ENCODE results near the gene CCL3.
A peak's percentile ranks its signal among the peaks of the same experiment; 100 is the strongest.
"Not testable (repeated sequence)": the region's sequence is repeated elsewhere in the genome, so short reads cannot be mapped to it uniquely, and the experiment has no call there.

Gene CCL3

DNA sequence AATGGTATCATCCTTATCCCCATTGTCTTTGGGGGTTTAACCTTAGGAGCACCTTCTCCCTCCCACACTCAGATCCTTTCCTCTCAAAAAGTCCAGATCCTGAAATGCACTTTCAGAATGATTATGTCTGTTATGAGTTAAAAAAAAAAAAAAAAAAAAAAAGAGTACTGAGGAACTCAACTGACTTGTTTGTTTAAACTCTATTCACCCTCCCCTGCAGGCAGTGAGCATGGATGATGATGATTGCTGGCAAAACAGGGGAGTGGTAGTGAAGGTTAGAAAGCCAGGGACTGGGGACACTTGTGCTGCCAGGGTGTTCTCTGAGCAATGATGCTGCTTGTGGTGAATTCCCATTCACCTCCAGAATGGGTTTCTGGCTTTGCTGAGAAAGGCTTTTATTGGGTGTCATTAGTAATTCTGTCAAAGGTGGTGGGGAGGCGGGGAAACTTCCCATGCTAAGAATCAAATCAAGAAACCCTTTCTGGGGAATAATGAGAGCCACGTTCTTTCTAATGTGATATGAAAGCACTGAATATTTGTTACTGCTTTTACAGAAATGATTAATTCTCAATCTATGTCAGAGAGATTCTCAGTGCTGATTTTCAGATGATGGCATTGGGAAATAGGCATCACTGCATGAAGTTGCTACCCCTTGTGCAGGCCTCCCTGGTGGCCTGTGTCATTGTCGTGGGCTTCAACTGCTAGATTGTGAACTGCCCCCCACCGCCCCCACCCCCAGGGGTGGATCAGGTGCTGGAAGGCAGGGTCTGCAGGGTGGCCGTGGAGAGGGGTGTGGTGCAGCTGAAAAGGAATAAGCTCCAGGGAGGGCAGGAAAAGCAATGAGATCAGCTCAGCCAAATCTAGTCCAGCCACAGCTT is 27.8 kb upstream of the CCL3 start:
- no peak for DNase-seq (ENCODE audit: low read depth in 2 of 2, low spot score in 1 of 2)

DNA sequence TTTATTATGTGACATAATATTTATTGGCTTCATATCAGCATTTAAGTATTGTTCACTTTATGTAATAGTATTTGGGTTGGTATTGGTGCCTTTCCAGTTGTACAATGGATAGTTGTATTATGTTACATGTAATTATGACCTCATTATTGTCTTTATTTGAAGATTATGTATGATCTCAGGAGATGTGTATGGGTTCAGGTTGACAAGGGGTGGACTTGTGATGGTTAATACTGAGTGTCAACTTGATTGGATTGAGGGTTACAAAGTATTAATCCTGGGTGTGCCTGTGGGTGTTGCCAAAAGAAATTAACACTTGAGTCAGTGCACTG is 25.7 kb upstream of the CCL3 start:
- not testable (repeated sequence) for DNase-seq (ENCODE audit: low read depth in 2 of 2, low spot score in 1 of 2)

DNA sequence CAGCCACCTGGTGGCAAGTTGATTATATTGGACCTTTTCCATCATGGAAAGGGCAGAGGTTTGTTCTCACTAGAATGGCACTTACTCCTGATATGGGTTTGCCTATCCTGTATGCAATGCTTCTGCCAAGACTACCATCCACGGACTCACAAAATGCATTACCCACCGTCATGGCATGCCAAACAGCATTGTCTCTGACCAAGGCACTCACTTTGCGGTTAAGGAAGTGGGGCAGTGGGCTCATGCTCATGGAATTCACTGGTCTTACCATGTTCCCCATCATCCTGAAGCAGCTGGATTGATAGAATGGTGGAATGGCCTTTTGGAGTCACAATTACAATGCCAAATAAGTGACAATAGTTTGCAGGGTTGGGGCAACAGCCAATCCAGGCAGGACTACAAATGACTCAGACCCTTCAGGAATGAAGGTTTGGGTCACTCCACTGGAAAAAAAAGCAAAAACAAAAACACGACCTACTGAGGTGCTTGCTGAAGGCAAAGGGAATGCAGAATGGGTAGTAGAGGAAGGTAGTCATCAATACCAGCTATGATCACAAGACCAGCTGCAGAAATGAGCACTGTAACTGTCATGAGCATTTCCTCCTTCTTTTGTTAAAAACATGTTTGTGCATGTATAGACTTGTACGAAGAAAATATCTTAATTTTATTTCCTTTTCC is 25.2 kb upstream of the CCL3 start:
- not testable (repeated sequence) for DNase-seq (ENCODE audit: low read depth in 2 of 2, low spot score in 1 of 2)

DNA sequence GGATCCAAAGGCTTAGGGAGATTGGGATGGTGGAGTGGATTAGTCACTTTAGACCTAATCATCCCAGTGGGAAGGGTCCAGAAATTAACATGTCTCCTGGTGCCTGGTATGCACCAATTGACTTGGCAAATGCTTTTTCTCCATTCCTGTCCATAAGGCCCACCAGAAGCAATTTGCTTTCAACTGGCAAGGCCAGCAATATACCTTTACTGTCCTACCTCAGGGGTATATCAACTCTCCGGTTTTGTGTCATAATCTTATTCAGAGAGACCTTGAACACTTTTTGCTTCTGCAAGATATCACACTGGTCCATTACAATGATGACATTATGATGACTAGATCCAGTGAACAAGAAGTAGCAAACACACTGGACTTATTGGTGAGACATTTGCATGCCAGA is 23.2 kb upstream of the CCL3 start:
- not testable (repeated sequence) for DNase-seq (ENCODE audit: low read depth in 2 of 2, low spot score in 1 of 2)

DNA sequence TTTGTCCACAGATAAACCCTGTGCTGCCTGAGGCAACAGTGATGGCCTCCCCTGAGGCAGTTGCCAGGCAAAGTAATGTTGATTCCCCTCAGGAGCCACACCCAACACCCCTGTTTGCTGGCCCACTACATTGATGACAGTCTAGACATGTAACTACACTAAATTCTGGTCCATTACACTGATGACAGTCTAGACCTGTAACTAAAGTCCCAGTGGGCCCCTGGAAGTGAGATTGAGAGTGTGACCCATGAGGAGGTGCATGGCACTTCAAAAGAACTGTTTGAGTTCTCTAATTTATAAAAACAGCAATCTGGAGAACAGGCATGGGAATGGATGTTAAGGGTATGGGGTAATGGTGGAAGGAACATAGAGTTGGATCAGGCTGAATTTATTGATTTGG is 22.6 kb upstream of the CCL3 start:
- no peak for DNase-seq (ENCODE audit: low read depth in 2 of 2, low spot score in 1 of 2)

DNA sequence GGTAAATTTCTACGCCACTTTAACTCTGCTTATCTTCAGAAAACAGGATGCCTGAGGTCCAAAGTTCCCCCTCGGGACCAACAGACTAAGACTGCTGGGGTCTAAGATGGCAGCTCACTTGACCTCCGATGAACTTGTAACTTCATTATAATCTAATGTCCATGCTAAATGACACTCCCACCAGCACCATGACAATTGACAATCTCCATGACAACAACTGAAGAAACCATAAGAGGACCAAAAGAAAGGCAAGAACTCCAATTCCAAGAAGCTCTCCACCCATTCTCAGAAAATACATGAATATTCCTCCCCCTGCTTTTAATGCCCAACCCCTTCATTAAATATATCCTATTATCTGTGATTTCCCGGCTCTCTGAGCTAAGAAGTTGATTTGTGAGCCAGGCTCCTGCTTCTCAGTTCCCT is 21.1 kb upstream of the CCL3 start:
- no peak for DNase-seq (ENCODE audit: low read depth in 2 of 2, low spot score in 1 of 2)

DNA sequence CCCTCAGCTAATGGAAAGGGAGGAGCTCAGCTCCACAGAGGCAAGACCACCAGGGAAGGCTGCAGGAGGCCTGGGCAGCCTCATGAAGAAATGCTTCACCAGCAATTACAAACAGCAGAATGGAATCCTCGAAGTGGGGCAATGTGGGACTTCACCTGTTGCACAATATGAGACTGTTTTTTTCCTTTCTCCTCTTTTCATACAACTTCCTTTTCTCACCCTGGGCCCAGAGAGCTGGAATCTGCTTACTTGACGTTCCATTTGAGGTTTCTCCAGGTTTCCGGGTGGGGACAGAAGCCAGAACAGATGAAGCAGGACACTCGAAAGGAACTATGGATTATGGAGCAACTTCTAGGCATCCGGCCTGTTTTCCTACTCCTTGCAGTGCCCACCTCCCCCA is 18.3 kb upstream of the CCL3 start:
- not testable (repeated sequence) for DNase-seq (ENCODE audit: low read depth in 2 of 2, low spot score in 1 of 2)

DNA sequence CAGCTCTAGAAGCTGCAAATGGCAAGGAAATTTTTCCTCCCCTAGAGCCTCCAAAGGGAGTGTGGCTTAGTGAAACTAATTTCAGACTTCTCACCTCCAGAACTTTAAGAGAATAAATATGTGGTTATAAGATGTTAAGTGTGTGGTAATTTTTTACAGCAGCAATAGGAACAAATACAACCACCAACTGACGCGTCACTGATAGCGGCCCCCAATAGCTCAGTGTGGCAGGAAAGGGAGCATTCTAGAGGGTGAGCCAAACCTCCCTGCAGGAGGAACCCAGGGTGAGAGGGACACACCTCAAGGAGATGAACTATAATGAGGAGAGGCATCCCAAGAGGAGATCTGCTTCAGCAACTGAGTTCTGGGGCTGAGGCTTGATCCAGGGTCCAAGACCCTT is 17.7 kb upstream of the CCL3 start:
- no peak for DNase-seq (ENCODE audit: low read depth in 2 of 2, low spot score in 1 of 2)

DNA sequence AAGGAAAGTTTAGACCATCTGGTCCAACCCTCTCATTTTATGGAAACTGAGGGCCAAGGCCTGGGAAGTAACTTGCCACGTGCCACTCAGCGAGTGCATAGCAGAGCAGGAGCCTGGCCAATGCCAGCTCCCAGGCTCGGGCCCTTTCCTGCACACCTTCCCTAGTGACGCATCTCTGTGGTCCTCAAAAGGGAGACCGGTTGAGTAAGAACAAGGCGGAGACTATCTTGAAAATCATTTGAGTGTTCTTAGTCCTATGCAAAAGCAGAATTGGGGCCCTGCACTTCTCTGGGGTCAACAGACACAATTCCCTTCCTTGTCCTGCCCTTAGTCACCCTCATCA is 16.5 kb upstream of the CCL3 start:
- DNase-seq (ENCODE audit: low read depth in 2 of 2, low spot score in 1 of 2), result no peak

DNA sequence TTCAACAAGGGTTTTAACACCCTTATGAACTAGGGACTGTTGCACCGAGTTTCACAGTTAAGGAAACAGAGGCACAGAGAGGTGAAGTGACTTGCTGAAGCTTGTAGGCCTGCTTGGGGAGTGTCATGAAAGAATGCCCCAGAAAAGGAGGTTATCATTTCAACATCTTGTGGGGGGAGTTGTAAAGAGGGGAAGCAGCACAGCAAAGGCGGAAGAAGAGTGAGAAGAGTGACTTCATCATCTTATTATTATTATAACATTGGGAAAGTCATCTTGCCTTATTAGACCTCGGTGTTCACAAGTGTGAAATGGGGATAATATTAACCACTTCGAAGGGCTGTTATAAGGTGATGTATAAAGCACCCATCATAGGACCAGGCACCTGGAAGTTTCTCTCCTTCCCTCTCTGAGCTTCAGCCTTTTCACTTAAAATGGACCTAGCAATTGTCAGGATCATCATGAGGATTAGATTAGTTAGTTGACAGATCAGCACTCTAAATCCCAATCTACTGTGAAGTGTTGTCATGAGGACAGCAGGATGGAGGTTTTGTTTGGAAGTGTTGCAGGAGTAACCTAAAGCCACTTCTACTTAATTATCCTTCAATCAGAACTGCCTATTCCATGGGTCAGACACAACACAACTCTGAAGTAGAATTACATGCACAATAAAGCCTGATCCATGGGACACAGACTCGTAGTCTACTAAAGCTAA is 16.0 kb upstream of the CCL3 start:
- DNase-seq (ENCODE audit: low read depth in 2 of 2, low spot score in 1 of 2), result no peak

DNA sequence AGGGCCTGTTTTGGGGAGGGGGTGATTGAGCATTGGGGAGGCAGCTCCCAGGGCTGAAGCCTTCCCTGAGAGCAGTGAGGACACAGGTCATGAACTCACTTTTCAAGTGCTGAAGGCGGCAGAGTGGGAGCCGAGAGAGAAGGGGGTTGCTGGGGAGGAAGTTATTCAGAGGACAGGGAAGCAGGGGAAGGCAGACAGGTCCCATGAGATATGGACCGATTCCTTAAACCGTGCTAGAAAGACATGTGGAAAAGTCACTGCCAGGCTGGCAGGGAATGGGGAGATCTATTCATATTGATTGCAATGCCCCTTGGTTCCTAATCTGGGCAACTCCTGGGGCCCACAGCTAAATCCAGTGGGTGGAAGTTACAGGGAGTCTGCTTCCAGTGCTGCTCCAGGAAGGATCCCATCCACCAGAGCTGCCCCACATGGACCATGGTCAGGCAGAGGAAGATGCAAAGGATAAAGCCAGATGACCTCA is 14.8 kb upstream of the CCL3 start:
- DNase-seq (ENCODE audit: low read depth in 2 of 2, low spot score in 1 of 2), result no peak

DNA sequence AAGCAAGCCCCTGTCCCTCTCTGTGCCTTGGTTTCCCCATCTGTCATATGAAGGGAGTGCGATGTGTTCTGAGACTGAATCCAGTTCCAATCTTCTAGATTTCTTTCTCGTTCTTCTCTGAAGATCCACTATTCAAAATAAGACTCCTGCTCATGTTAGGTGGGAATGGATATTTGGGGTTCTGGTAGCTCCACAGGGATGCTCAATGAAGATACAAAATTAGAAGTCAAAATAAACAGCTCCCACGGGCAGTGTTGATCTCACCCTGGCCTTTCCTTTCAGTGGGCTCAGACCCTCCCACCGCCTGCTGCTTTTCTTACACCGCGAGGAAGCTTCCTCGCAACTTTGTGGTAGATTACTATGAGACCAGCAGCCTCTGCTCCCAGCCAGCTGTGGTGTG is 14.3 kb upstream of the CCL3 start:
- DNase-seq (ENCODE audit: low read depth in 2 of 2, low spot score in 1 of 2), result not testable (repeated sequence)

DNA sequence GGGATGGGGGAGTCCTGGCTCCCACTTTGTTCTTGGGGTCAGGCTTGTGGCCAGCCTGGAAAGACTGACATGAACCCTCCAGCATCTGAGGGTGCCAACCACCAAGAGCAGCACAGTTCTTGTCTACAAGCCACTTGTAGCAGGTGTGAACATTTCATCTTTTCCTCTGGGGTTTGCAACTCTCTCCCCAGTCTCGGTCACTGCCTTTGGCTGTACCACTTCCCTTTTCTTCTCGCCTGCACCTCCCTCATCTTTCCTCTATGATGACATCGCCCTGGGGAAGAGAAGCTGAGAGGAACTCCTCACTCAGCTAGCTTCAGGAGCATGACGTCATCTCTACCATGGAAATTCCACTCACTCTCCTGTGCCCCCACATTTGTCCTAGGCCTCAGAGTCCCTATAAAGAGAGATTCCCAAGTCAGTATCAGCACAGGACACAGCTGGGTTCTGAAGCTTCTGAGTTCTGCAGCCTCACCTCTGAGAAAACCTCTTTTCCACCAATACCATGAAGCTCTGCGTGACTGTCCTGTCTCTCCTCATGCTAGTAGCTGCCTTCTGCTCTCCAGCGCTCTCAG is 13.5 kb upstream of the CCL3 start, which contains the start of gene CCL4:
Gene CCL4 (plus strand): TSS at position 427 of the 575 bp plus-strand sequence. CDS start 79 bp downstream, at position 506.
- DNase-seq (ENCODE audit: low read depth in 2 of 2, low spot score in 1 of 2), result peak in 1 of 2 donors; percentile 35

DNA sequence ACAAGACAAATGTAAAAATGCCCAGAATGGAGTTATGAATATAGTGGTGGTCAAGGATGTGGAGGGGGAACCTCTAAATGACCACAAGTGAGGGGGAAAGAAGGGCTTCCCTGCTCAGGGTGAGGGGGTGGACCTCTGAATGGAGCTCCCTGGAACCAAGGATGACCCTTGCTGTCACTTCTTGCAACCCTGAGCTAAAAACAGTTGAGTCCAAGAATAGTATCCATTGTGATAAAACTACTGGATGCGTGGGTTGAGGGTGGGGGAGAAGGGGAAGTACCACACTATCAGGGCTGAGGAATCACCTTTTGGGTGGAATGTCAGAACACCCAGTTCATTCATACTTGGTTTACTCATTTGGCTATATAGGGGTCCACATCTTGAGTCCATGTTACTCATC is 9.1 kb upstream of the CCL3 start:
- DNase-seq (ENCODE audit: low read depth in 2 of 2, low spot score in 1 of 2), result not testable (repeated sequence)

DNA sequence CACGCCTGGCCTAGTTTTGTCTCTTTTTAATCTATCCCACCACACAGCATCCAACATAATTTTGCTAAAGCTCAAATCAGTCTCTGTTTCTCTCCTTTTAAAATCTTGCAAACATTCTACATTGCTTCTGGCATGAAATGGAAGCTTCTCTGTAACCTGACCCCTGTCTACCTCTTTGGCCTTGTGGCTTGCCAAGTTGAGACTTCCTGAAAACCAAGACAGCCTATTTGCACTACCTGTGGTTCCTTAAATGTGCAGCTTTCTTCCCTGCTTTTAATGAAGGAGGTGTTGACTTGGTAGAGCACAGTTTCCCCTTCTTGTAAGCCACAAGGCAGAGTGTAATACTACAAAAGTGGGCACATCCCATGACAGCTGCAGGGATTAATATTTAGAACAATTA is 6.0 kb upstream of the CCL3 start:
- no peak for DNase-seq (ENCODE audit: low read depth in 2 of 2, low spot score in 1 of 2)

DNA sequence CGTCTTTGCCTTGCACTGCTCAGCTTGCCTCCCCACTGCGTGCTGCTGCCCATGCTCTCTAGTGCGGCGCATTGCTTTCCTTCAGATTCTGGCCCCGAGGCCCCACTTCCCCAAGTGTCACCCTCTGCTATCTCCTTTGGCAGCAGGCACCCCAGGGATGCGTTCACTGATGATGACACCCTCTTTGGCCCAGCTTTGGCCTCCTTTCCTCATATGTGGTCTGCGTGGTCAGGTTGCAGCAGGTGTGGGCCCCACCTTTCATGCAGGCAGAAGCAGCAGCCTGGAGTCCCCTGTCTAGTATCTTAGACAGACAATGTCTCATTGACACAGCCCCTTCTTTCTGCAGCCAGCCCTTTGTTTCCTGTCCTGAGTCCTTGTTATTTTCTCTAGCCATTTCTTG is 4.8 kb upstream of the CCL3 start:
- no peak for DNase-seq (ENCODE audit: low read depth in 2 of 2, low spot score in 1 of 2)

DNA sequence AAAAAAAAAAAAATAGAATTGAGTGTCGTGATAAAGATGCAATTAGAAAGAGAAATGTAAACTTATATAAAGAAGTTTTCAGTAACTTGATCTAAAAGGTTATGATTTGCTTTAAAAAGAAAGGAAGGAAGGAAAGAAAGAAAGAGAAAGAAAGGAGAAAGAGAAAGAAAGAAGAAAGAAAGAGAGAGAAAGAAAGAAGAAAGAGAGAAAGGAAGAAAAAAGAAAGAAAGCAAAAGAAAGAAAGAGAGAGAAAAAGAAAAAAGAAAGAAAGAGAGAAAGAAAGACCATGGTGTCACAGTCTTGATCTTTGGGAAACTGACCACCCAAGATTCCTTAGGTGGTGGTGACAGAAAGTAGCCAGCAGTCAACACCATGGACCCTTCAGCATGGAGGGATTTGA is 4.3 kb upstream of the CCL3 start:
- DNase-seq (ENCODE audit: low read depth in 2 of 2, low spot score in 1 of 2), result no peak

DNA sequence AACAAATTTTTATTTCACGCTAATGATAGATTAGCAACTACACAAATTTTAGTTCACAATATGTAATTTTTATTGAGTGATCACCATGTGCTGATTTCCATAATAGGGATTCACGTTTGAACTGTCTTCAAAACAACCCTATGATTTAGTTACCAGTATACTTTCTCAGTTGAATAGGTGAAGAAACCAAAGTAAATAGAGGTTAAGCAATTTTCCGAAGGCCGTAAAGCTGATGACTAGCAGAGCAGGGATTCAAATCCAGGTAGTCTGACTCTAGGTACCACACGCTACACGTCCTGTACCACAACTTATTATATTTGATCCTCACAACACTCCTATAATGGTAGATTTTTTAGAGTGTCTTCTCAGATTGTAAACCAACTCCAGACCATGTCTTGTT is 2.8 kb upstream of the CCL3 start:
- DNase-seq (ENCODE audit: low read depth in 2 of 2, low spot score in 1 of 2), result not testable (repeated sequence)

DNA sequence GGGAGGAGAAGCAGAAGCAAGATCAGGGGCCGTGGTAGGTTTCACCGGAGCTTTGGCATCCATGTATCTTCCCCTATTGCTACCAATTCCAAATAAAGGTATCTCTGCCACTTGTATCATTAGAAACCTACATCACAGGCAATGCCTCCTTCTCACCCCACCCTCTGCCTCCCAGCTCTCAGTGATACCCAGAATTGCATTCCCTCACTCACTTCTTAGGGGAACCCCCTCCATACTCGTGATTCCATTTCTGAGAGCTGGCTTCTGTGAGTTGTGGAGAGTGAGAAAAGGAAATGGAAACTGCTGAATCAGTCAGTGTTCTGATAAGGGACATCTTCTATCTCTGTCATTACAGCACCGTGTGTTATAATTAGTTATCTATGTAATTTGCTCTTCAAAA is 2.3 kb upstream of the CCL3 start:
- DNase-seq (ENCODE audit: low read depth in 2 of 2, low spot score in 1 of 2), result no peak

DNA sequence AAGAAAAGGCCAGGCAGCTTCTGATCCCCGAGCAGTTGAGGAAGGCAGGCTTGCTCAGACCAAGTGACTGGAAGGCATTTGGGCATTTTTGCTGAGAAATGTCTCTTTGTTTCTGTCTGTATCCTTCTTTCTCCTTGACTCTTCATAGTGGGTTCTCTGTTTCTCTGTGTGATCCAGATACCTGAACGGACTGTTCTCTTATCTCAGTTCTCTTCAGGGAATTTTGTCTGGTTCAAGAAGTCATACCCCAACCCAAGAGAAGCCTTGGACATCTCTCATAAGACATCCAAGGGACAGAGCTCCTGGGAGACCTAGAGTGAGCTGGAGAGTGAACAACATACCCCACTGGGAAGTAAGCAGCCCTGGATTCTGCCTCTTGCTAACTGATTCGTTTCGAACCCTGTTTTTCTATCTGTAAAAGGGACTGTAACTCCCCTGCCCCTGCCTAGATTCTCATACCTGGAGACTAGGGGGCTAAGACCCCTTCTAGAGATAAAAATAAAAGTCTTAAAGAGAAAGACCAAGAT is 541 bp downstream of the CCL3 start:
- no peak for DNase-seq (ENCODE audit: low read depth in 2 of 2, low spot score in 1 of 2)

DNA sequence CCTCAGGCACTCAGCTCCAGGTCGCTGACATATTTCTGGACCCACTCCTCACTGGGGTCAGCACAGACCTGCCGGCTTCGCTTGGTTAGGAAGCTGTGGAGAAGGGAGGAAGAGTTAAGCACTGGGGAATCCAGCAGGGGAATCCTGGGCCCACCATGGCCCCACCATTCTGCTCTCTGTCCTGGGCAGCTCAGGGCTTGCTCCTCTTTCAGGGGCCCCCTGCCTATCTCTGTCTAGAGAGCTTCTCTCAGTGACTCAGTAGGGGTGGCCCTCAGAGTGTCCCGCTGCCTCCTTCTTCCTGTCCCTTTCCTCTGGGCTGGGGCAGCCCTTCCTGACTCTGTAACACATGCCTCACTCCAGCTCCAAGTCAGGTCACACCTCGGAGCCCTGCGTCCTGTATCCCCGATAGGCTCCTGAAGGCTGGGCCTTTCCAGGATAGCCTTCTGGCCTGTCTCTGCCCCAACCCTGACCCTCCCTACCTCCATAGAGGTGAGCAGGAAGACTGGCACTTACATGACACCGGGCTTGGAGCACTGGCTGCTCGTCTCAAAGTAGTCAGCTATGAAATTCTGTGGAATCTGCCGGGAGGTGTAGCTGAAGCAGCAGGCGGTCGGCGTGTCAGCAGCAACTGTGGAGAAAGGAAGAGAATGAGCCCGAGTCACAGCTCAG is 1.1 kb downstream of the CCL3 start:
- DNase-seq (ENCODE audit: low read depth in 2 of 2, low spot score in 1 of 2), result no peak

Measured in stimulated activated CD8-positive, alpha-beta memory T cell treated with anti-CD3 and anti-CD28 coated beads, Interleukin-4, amount 100 ng/mL, for 1 hour (primary cell).